GM18858 (cell line): ENCODE data around the gene PDLIM3.
"Not testable (repeated sequence)": the region's sequence is repeated elsewhere in the genome, so short reads cannot be mapped to it uniquely, and the experiment has no call there.

Source experiments
- ATAC-seq: cut with Tn5 transposase; IDR thresholded peaks from one replicate; pipeline ENCODE4 v1.9.1; 2021; ENCODE audit not compliant: unreplicated experiment

The PDLIM3 gene, protein sequence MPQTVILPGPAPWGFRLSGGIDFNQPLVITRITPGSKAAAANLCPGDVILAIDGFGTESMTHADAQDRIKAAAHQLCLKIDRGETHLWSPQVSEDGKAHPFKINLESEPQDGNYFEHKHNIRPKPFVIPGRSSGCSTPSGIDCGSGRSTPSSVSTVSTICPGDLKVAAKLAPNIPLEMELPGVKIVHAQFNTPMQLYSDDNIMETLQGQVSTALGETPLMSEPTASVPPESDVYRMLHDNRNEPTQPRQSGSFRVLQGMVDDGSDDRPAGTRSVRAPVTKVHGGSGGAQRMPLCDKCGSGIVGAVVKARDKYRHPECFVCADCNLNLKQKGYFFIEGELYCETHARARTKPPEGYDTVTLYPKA

DNA sequence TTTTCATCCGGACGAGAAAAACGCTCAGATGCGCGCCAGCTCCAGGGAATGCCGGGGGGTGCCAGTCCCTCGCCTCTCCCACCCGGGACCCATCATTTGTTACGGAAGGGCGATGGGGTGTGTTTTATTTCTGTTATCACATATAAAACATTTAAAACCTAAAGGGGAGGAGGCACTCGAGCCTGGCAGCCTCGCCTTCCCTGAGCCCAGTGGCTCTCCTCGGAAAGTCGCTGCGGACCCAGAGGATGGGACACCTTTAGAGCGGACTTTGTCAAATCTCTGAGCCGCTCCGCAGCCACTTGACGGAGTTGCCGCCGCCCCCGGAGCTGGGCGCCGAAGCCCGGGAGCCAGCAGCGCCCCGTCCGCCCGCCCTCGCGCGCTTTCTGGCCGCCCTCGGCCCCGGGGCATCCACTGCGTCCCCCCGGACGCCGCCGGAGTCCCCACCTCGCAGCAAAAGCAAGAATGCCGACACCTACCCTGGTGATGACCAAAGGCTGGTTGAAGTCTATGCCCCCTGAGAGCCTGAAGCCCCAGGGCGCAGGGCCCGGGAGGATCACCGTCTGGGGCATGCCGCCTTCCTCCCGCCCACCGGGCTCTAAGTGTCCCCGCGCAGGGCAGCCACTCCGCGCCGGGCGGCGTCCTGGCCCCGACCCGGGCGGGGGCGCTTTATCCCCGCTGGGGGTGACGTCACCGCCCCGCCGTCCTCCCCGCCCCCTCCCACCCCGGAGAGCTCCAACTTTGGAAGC, at the start of gene PDLIM3:
Gene PDLIM3 (minus strand): TSS at position 642 of the 746 bp plus-strand sequence. CDS start 73 bp downstream, at position 569.
- no peak for ATAC-seq

DNA sequence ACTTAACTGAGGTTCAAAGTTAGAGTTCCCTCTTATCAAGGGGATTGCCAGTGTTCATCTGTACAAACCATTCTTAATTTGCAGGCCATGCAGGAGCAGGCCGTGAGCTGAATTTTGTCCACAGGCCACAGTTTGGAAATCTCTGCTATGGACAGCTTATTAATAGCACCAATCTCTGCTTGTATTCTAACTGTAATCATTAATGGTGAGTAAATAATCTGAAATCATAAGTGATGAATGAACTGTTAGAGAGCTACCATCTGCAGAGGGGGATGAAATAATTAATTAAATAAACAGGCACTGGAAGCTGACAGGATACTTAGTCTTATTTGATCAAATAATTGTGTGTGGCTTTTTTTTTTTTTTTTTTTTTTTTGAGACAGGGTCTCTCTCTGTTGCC, 48.5 kb upstream of the PDLIM3 start:
- ATAC-seq, result no peak

DNA sequence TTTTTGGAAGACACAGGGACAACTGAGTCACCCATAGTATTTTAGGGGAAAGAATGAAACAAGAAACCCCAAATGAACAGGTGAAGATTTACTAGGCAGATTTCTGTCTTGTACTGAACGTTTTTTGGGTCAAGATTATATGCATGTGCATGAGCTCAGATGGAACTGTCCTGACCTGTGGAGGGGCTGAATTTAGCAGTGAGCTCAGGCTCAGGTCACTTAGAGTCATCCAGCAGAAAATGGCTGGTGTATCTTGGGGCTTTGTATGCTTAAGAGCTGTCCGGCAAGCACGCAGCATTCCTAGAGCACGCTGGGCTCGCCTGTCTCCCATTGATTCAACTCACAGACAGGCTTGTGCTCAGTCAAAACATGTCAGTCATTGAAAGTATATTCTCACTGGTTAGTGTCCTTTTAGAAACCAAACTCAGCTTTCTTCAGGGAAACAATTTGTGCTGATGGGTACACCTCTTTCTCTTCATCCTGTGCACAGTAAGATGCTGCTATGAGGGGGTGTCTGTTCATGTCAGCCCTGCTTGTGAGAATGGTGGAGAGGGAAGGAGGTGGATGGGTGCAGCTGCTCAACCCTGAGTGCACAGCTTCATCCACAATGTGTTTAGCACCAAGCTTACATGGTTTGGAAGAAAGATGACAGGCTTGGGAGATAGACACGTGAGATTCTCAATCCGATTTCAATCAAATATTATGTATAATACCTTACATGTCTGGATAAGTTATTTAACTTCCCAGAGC, 47.5 kb upstream of the PDLIM3 start:
- no peak for ATAC-seq

DNA sequence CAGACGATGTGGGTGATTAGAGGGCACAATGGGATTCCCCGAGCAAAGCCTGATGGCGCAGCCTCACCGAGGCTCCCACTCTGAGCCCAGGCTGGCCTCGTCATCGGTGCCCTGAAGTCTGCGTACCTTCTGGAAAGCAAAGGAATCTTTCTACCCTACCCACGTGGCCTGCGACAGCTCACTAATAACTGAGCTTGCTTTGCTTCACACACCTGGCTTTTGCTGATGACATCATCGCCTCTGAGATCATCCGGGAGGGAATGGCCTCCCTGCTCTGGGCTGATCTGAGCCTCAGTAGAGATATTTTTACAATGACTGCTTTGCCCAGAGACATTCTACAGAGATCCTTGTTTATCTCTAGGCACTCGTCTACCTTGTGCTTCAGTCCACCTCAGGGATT, 45.4 kb upstream of the PDLIM3 start:
- ATAC-seq, result no peak

DNA sequence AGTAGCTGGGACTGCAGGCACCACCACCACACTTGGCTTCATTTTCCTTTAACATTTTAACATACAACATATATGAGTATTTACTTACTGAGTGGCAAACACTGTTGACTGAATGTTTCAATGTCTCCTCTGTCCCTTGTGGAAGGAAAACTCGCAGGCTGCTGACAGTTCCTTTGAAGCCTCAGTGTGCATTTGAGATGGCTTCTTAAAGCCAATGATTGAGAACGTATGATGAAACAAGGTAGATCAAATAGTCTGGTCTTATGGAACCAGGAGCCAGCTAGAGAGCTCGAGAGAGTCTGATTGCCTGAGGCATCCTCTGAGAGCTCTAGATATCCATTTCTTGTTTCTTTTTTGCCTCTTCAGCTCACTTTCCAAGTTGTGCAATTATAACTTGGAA, 43.0 kb upstream of the PDLIM3 start:
- ATAC-seq, result no peak

DNA sequence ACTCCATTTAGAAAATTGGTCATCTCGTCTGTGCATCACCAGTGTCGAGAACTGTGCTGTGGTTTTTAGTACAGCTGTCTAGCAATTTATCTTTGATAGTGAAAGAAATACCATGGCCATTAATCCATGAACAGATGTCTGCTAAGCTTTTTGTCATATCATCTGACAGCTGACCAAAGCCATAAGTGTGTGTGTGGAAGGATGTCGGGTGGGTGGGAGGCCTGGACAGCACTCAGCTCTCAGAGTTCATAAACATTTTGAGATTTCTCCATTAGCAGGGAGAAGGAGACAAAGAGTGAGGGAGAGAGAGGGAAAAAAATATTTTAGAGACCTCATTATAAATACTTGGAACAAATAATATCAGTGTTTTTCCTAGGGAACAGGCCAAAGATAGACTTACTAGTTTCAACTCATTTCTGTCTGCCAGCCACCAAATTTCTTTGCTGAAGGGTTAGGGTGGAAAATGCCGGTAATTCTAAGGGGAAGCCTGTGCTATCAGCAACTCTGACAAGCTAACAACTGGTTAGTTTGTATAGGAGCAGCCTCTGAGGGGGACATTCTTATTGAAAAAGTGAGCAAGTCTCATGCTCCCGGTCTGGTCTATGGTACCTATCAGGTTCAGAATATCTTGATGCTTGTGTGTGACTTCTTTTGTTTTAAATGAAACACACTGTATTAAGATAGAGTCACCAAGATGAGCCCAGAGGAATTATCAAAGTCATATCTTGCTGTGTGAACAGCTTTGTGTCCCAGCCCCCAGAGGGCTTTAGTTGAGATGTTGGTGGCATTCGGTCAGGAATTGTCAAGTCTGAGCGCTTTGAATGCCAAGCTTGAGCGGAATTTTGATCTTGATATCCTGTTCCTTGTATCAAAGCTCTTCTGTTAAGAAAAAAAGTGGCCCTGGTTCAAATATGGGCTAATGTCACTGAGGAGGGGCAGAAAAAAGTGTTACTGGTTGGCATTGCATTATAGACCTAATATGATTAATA, 41.9 kb upstream of the PDLIM3 start:
- no peak for ATAC-seq

DNA sequence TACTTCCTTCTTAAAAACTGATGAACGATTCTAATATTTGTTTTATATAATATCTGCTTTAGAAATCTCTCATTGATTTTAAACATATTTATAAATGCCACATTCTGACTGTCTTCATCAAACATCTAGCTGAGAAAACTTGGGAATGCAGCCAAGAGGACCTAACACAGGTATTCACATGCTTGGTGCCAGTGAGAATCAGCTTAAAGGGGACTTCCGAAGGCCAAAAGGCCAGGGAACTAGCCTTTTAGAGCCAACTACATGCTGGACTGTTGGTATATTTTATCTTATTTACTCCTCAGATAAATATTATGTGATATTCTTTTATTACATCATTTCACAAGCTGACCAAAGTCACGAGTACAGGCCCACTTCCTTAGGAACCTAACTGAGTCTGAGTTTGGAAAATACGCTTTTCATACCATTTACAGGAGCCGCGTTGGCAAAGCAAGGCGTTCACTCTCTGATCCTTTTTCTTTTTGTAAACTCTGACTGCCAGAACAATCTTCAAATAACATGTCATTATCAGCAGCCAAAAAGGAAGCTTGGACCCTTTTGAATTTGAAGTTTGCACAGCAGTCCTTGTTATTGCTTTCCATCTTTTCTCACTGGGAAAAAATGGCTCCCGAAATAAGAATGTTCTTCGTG, 41.1 kb upstream of the PDLIM3 start:
- no peak for ATAC-seq

DNA sequence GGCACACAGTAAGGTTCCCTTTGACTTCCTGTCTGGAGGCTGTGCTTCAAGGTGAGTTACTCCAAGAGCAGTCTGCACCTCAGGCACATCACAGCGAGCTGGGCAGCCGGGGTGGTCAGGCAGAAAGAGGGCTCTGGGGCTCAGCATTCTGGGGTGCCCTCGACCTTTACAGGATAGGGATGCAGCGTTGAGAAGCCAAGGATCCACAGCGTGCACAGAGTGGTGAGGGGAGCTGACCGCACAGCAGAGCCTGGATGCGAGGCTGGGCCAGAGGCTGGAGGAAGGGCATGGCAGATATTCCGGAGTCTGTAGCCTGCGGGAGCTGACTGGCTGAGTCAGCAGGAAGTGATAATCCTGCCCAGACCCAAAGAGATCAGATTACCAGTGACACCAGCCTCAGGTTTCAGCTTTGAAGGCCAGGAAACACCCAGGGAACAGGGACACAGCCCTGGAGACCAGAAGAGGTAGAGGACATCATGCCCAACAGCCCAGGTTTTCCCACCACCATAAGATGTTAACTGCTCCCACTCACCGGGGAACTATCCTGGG, 38.4 kb upstream of the PDLIM3 start:
- no peak for ATAC-seq

DNA sequence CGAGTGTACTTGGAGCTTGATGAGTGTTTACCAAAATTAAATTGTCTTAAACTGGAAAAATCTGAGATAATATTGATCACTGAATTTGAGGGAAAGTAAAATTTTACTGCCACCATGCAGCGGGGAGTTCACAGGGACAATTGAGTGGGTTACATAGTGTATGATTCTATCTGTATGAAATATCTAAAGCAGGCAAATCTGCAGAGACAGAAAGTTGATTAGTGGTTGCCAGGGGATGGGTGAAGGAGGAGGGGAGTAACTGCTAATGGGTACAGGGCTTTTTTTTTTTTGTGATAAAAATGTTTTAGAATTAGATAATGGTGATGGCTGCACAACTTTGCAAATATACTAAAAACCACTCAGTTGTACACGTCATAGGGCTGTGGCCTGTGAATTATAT, 35.4 kb upstream of the PDLIM3 start:
- ATAC-seq, result no peak

DNA sequence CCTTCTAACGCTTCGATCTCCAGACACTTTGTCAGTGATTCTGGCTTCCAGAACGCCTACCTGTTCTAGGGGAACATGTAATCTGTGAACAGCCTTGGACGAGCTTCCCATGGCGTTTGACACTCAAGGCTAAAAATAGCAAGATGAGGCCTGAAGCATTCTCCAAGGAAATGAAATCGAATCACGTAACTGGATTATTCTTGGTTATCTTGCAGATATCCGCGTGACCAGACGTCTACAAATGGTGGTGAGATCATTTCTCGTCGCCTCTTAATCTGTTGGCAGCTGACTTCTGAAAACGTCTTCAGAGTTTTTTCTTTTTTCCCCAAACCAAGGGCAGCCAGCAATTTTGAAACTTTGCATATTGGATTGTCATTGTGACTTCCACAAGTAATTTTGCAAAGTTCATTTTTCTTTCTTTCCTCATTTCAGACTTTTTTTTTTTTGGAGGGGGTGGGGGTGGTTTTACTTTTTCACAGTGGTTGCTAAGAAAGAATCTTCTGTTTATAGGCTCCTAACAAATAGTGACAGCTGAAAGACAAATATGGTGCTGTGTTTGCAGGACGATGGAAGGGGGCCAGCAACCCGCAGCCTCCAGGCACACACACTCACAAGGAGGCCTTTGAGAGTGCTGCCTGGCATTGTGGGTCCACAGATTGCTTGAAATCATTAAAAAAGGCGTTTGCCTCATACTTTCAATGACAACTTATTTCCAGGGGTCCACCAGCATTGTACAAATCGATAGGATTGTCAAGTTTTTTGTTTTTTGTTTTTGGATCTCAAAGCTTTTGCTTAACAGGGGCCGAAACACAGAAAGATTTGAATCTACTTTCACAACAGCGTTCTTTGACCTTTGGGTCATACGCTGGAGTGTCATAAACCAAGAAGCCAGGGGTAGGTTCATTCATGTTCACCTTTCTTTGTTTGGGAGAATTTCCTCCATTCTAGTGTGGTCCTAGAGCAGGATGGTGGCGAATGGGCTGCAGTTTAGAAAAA, 32.4 kb upstream of the PDLIM3 start:
- no peak for ATAC-seq

DNA sequence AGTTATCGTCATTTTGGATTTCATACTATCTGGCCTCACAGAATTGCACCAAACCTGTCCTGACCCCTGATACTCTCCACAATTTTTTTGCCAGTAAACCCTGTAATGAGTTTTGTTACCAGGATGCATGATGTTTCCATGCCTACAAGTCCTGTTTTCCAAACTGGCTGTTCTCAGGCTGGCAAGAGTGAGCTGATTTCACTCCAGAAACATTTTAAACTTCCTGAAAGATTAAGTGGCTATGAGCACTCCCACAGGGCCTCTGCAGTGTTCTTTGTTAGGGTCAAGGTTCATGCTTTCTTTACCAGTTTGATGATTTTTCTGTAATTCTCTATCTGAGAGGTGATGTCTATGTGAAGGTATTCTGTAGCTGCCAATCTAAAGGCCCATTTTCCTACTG, 31.7 kb upstream of the PDLIM3 start:
- no peak for ATAC-seq

DNA sequence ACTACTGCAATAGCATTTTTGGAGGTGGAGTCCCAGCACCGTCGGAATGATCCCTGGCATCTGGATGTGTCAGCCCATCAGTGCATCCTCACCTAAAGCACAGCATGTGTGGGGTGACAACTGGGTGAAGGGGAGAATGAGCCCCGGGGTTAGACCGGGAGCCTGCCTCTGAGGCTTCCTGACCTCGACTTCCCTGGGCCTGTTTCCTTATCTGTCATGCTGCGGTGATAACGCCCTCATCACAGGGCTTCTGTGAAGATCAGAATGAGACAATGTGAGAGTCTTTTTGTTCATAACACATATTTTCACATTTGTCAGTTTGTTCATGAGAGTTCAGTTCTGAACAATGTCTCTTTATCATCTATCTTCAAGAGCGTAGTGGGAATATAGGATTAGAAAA, 31.1 kb upstream of the PDLIM3 start:
- no peak for ATAC-seq

DNA sequence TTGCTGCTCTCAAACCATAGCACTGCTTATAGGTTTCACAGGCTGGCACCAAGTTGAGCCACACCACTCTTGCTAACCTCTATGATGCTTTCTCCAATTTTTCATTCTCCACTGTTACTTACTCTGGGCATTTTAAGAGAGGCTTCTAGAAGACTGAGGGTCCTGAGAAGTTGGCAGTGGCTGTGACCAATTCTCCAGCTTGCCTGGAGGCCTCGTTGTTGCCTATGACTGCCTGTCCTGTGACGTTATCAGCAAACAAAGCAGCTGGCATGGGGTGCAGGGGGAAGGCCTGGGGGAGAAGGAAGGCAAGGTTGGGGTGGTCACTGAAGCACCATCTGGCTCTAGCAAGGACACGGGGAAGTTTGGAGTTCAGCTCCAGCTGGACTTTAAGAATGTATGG, 30.4 kb upstream of the PDLIM3 start:
- ATAC-seq, result no peak

DNA sequence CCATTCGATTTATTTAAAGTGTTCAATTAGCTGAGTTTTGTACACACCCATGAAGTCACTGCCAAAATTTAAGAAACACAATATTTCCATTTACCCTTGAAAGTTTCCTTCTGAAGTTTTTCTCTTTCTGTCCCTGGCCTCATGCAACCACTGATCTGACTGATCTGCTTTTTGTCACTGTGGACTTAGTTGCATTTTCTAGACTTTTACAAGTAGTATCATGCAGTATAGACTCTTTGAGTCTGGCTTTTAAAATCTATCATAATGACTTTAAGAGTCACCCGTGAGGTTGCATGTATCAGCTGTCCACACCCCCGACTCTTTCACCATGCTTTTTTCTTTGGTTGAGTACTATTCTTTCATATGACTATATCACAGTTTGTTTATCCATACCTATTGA, 29.0 kb upstream of the PDLIM3 start:
- no peak for ATAC-seq

DNA sequence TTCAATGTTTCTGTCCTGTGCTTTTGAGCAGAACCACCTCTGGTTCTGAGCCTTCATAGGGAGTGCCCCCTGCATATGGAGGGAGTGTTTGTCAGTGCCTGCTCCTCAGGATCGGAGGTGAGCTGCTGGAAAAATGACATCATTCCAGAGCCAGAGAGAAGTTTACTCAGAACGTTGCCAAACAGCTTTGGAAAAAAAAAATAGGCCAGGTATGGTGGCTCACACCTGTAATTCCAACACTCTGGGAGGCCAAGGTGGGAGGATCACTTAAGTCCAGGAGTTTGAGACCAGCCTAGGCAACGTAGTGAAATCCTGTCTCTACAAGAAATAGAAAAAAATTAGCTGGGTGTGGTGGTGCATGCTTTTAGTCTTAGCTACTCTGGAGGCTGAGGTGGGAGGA, 27.2 kb upstream of the PDLIM3 start:
- ATAC-seq, result no peak

DNA sequence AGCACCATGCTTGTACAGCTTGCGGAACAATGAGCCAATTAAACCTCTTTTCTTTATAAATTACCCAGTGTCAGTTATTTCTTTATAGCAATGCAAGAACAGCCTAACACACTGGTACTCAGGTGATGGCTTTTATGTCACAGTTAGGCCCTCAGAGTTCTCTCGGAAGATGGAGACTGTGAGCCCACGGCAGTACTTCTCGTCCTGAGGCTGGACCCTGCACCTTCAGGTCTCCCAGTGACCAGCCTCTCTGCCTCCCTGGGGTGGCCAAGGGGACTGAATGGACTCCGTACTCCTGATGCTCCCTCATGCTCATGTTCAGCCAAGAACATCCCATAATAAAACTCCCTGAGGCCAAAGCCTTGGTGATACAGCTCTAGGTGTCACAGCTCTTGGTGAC, 25.0 kb upstream of the PDLIM3 start:
- ATAC-seq, result no peak

DNA sequence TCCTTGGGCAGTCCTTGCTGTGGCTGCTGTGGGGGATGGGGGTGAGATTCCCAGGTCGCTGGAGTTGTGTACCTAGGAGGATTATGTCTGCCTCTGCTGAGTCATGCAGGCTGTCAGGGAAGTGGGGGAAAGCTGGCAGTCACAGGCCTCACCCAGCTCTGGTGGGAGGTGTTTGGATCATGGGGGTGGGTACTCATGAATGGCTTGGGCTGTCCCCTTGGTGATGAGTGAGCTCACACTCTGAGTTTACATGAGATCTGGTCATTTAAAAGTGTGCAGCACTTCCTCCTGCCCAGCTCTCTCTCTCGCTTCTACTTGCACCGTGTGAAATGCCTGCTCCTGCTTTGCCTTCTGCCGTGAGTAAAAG, 24.6 kb upstream of the PDLIM3 start:
- ATAC-seq, result no peak

DNA sequence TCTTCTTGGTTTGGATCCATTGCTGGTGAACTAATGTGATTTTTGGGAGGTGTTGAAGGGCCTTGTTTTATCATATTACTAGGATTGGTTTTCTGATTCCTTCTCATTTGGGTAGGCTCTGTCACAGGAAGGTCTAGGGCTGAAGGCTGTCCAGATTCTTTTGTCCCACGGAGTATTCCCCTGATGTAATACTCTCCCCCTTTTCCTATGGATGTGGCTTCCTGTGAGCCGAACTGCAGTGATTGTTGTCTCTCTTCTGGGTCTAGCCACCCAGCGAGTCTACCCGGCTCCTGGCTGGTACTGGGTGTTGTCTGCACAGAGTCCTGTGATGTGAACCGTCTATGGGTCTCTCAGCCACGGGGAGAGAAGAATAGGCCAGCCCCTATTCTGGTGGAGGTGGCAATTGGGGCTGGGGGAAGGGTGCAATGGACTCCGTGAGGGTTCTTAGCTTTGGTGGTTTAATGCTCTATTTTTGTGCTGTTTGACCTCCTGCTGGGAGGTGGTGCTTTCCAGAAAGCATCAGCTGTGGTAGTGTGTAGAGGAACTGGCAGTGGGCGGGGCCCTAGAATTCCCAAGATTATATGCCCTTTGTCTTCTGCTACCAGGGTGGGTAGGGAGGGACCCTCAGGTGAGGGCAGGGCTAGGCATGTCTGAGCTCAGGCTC, 24.1 kb upstream of the PDLIM3 start:
- not testable (repeated sequence) for ATAC-seq
